BE2C (cell line): Measurements from ENCODE around the gene PTPRA.

Experiments used
- DNase-seq: peaks from one replicate; pipeline ENCODE4 v3.0.0-alpha.2; 2020
- H3K27me3 ChIP-seq: fragments of 250-450 bp; sonication (Bioruptor Pico); 2 replicates; pipeline ENCODE4 v1.5.1; 2020; ENCODE audit warnings: mild to moderate bottlenecking
- H3K36me3 ChIP-seq: fragments of 250-450 bp; sonication (Bioruptor Pico); 2 replicates; pipeline ENCODE4 v1.5.1; 2020; ENCODE audit warnings: mild to moderate bottlenecking
- H3K4me1 ChIP-seq: fragments of 250-450 bp; sonication (Bioruptor Pico); 2 replicates; pipeline ENCODE4 v1.5.1; 2020
- H3K4me3 ChIP-seq: 2 replicates; pipeline ENCODE4 v1.5.1; 2011; ENCODE audit warnings: low read depth, low read length
- H3K9me3 ChIP-seq: fragments of 250-450 bp; sonication (Bioruptor Pico); 2 replicates; pipeline ENCODE4 v1.5.1; 2020
- TF ChIP-seq, protein P1 (sequence below): IDR thresholded peaks from 2 replicates; pipeline ENCODE4 v1.5.1; 2012; ENCODE audit warnings: mild to moderate bottlenecking, low read depth, low read length

The PTPRA gene

DNA sequence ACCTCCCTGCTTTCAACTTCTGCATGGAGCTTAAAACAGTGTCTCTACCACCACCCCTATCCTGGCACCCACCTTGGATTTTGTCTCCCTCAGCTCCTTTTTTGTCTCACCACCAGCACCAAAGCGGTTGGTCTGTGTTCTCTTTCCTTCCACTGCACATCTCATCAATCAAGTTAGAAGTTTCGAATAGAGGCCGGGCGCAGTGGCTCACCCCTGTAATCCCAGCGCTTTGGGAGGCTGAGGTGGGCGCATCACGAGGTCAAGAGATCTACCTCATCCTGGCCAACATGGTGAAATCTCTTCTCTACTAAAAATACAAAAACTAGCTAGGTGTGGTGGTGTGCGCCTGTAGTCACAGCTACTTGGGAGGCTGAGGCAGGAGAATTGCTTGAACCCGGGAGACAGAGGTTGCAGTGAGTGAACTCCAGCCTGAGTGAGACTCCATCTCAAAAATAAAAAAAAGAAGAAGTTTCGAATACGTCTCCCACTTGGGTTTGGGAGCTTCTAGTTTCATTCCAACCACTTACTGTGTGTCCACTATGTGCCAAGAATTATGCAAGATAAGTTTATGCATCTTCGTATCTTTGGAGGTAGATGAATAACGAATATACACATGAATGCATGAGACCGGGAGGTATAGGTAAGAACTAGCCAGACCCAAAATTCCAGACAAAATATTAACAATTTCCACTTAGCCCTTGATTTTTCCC is 38.7 kb upstream of the PTPRA start:
- DNase-seq: no peak
- no peaks in the 10 kb centered on the region for H3K9me3 ChIP-seq
- H3K4me3 ChIP-seq: no peak overlapping the region
- TF ChIP-seq, protein P1, sequence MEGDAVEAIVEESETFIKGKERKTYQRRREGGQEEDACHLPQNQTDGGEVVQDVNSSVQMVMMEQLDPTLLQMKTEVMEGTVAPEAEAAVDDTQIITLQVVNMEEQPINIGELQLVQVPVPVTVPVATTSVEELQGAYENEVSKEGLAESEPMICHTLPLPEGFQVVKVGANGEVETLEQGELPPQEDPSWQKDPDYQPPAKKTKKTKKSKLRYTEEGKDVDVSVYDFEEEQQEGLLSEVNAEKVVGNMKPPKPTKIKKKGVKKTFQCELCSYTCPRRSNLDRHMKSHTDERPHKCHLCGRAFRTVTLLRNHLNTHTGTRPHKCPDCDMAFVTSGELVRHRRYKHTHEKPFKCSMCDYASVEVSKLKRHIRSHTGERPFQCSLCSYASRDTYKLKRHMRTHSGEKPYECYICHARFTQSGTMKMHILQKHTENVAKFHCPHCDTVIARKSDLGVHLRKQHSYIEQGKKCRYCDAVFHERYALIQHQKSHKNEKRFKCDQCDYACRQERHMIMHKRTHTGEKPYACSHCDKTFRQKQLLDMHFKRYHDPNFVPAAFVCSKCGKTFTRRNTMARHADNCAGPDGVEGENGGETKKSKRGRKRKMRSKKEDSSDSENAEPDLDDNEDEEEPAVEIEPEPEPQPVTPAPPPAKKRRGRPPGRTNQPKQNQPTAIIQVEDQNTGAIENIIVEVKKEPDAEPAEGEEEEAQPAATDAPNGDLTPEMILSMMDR: no peak
- H3K36me3 ChIP-seq: 0 out of 2 replicates have a peak, but pooled peaks cover 4% of the 10 kb centered on the region
- H3K4me1 ChIP-seq: no peaks in the 10 kb centered on the region
- no peaks in the 10 kb centered on the region for H3K27me3 ChIP-seq

DNA sequence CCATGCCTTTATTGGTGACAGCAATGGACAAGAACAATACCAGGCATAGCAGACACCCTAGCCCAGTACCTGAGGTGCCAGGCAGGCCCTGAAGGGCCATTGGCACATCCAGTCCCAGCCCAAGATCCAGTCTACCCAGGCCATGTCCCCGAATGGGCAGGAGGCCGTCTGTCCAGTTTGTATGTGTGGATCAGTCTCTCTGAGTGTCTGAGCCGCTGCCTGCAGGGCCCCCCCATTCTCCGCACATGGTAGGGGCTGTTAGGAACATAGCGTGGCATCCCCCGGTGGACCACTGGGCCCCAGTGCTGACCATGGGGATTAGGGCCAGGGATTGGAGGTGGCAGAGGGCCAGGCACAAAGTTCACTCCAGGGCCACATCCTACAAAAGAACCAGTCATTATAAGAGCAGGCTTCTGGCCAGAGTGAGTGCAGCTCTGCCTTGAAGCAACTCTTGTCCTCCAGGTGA is 37.9 kb upstream of the PTPRA start:
- H3K4me1 ChIP-seq: no peaks in the 10 kb centered on the region
- no peak overlapping the region for H3K4me3 ChIP-seq
- no peaks in the 10 kb centered on the region; the same call in 1 of the 2 replicates for H3K9me3 ChIP-seq
- 0 out of 2 replicates have a peak, but pooled peaks cover 4% of the 10 kb centered on the region for H3K36me3 ChIP-seq
- TF ChIP-seq, protein P1: no peak
- no peak for DNase-seq
- H3K27me3 ChIP-seq: no peaks in the 10 kb centered on the region

DNA sequence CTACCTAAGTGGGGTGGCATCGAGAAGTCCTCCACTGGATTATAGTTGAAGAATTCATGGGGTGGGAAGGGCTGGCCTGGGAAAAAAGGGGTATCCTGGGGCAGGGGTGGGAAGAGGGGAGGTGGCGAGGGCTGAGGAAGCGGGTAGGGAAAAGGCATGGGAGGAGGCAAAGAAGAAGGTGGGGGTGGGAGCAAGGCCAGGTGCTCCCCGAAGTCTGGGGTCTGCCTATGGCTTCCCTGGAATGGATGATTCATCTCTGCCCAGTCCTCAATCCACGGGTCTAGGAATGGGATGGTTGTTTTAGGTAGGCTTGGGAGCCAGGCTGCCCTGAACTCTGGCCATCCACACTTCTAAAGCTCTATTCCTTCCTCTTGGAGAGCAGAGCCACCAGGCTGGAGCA is 37.2 kb upstream of the PTPRA start:
- DNase-seq: no peak
- Histone ChIP-seq H3K4me3 (no peak overlapping the region), H3K36me3 (0 out of 2 replicates have a peak, but pooled peaks cover 4% of the 10 kb centered on the region), H3K4me1 (no peaks in the 10 kb centered on the region), H3K9me3 (no peaks in the 10 kb centered on the region; the same call in 1 of the 2 replicates), H3K27me3 (no peaks in the 10 kb centered on the region)
- TF ChIP-seq, protein P1: no peak

DNA sequence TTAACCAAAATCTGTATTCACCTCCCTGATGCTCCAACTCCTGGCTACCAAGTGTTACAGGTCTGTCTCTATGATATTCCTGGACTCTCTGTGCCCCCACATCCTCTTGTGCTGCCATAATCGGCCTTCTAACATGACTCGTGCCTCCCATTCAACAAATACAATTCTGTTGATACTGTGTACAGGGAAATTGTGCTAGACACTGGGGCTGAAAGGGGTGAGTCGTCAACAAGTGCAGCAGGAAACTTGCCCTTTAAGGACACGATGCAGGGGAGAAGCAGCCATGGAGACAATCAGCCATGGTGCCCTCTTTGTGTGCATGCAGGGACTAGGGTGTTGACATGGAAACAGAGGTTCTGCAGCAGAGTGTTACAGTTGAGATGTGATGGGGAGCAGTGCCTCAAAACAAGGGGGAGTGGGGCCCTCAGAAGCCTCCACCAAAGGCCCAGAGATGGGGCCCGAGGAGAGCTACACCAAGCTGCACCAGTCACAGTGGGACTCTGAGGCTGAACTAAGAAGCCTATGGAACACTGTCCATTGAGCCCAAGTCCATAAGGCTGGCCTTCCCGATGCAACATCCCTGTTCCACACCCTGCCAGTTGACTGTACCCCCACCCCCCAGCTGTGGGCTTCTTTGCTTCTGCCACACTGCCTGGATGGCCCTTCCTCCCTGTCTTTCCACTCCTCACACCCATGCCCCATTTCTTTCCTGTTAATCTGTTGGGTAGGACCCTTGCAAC is 35.9 kb upstream of the PTPRA start:
- Histone ChIP-seq H3K27me3 (no peaks in the 10 kb centered on the region), H3K4me1 (no peaks in the 10 kb centered on the region), H3K9me3 (no peaks in the 10 kb centered on the region; the same call in 1 of the 2 replicates), H3K36me3 (0 out of 2 replicates have a peak, but pooled peaks cover 4% of the 10 kb centered on the region), H3K4me3 (no peak overlapping the region)
- TF ChIP-seq, protein P1: no peak
- DNase-seq: no peak

DNA sequence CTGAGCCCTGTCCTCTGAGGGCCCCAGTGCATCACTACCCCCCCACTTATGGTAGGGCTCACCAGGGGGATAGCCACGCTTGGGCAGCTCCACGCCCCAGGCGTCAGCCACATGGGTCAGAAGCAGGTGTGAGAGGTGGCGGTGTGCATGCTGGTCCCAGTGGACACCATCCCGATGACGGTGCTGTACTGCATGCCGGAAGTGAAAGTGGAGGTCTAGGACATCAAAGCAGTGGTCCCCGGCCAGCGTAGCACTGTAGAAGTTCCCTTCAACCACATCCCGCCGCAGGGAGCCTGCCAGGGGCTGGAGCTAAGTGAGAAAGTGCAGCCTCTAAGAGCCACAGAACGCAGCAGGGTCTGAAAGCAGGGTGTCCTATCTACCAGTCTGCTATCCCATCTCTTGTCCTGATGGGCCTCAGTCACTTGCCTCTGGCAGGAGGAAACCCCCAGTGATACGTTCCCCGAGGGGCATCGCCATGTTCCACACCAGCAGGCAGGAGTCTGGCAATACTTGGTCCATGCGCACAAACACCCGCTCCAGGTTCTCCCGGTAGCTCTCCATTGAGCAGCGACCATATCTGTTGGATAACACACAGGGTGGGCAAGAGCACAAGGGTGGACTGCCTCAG is 35.0 kb upstream of the PTPRA start:
- Histone ChIP-seq H3K9me3 (no peaks in the 10 kb centered on the region; the same call in 1 of the 2 replicates), H3K4me1 (no peaks in the 10 kb centered on the region), H3K27me3 (no peaks in the 10 kb centered on the region), H3K4me3 (no peak overlapping the region), H3K36me3 (0 out of 2 replicates have a peak, but pooled peaks cover 4% of the 10 kb centered on the region)
- TF ChIP-seq, protein P1: no peak
- DNase-seq: no peak
